Loucy (cell line): ENCODE results near the gene ERBIN.

Experiments
- H2AFZ ChIP-seq: fragments of 200-600 bp; sonication (generic); 2 replicates; pipeline ENCODE4 v1.6.0; 2016; ENCODE audit warnings: antibody characterized with exemption, mild to moderate bottlenecking, low read length, moderate library complexity
- H3F3A ChIP-seq: fragments of 200-600 bp; 2 replicates; pipeline ENCODE4 v1.6.0; 2016; ENCODE audit warnings: antibody characterized with exemption, low read depth, mild to moderate bottlenecking
- H3K27me3 ChIP-seq: fragments of 200-600 bp; sonication (generic); 2 replicates; pipeline ENCODE4 v1.6.1; 2014; ENCODE audit warnings: low read length, mild to moderate bottlenecking; ENCODE audit not compliant: insufficient read depth, poor library complexity, severe bottlenecking
- H3K36me3 ChIP-seq: fragments of 200-600 bp; sonication (generic); 2 replicates; pipeline ENCODE4 v1.6.1; 2016; ENCODE audit warnings: low read length; ENCODE audit not compliant: insufficient read depth
- H3K4me1 ChIP-seq: fragments of 200-600 bp; sonication (generic); 2 replicates; pipeline ENCODE4 v1.5.1; 2014; ENCODE audit warnings: low read length, mild to moderate bottlenecking; ENCODE audit not compliant: insufficient read depth, poor library complexity, severe bottlenecking
- H3K4me2 ChIP-seq: fragments of 200-600 bp; sonication (generic); 2 replicates; pipeline ENCODE4 v1.6.0; 2014; ENCODE audit warnings: antibody characterized with exemption, low read length, low read depth, mild to moderate bottlenecking; ENCODE audit not compliant: poor library complexity, severe bottlenecking
- H3K4me3 ChIP-seq: fragments of 200-600 bp; sonication (generic); 2 replicates; pipeline ENCODE4 v1.5.1; 2014; ENCODE audit warnings: low read length, mild to moderate bottlenecking, mixed read lengths; ENCODE audit not compliant: poor library complexity, severe bottlenecking
- H3K79me2 ChIP-seq: fragments of 200-600 bp; sonication (generic); 2 replicates; pipeline ENCODE4 v1.6.1; 2014; ENCODE audit warnings: low read length; ENCODE audit not compliant: insufficient read depth
- H3K9ac ChIP-seq: fragments of 200-600 bp; sonication (generic); 2 replicates; pipeline ENCODE4 v1.6.0; 2014; ENCODE audit warnings: mild to moderate bottlenecking, low read depth, low read length, moderate library complexity; ENCODE audit not compliant: poor library complexity, severe bottlenecking
- H3K9me2 ChIP-seq: fragments of 200-600 bp; sonication (generic); replicated peaks from 2 replicates; pipeline ENCODE4 v1.6.1; 2016; ENCODE audit warnings: low read depth, low read length, mixed read lengths
- H3K9me3 ChIP-seq: fragments of 200-600 bp; sonication (generic); 2 replicates; pipeline ENCODE4 v1.6.1; 2014; ENCODE audit warnings: mild to moderate bottlenecking, antibody characterized with exemption, low read length, low read depth; ENCODE audit not compliant: insufficient read depth
- H4K20me1 ChIP-seq: fragments of 200-600 bp; sonication (generic); 2 replicates; pipeline ENCODE4 v1.6.0; 2014; ENCODE audit warnings: antibody characterized with exemption, low read length, mild to moderate bottlenecking; ENCODE audit not compliant: insufficient read depth, poor library complexity, severe bottlenecking
- EZH2phosphoT487 ChIP-seq: fragments of 200-600 bp; IDR thresholded peaks from 2 replicates; pipeline ENCODE4 v1.6.1; 2018; ENCODE audit warnings: antibody characterized with exemption, mild to moderate bottlenecking, moderate library complexity, borderline replicate concordance
- TF ChIP-seq, protein P1 (sequence below): fragments of 200-600 bp; sonication (generic); conservative IDR thresholded peaks from 2 replicates; pipeline ENCODE4 v1.5.1; 2014; ENCODE audit warnings: mild to moderate bottlenecking, antibody characterized with exemption, low read length

The ERBIN gene

DNA sequence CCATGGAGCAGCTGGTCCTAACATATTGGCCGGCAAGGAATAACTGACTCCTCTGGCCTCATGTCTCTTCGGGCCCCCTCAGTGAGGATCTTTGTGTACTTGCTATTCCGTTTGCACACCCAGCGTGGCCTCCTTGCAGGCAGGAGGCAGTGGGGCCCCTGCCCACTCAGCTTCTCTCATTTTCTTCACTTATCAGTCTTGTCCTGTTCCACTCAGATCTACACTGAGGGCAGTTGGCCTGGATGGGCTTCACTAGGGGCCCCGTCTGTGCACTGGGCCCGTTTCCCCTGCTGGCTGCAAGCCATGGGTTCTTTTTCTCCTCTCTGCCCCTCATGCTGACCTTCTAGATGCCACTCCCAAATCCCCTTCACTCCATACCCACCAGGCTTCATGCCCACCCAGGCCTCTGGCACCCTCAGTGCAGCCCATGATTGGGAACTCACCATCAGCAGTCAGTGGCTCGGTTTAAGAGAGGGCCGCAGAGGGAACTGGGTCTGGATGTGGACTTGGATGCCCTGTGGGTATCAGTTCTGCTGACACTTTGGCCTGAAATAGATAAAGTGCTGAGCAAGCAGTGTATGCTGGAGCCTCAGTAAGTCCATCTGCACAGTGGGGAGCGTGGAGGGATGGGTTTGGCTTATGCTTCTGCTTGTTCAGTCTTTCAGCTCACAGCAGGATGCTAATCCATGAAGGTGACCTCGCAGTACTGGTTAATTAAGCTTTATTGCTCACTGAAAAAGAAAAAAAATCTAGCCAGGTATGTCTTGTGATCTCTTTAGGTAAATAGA, 57.9 kb downstream of the ERBIN start:
- H2AFZ ChIP-seq, result no peak overlapping the region
- H3K9me2 ChIP-seq, result no peaks in the 10 kb centered on the region
- no peaks in the 10 kb centered on the region for H3F3A ChIP-seq
- H3K27me3 ChIP-seq, result no peaks in the 10 kb centered on the region
- H3K36me3 ChIP-seq, result peaks cover 2% of the 10 kb centered on the region; the same call in 1 of the 2 replicates
- no peak overlapping the region for H3K9ac ChIP-seq
- H3K4me1 ChIP-seq, result no peaks in the 10 kb centered on the region
- H4K20me1 ChIP-seq, result peaks cover 46% of the 10 kb centered on the region
- TF ChIP-seq EZH2phosphoT487, result no peak
- TF ChIP-seq, protein P1, sequence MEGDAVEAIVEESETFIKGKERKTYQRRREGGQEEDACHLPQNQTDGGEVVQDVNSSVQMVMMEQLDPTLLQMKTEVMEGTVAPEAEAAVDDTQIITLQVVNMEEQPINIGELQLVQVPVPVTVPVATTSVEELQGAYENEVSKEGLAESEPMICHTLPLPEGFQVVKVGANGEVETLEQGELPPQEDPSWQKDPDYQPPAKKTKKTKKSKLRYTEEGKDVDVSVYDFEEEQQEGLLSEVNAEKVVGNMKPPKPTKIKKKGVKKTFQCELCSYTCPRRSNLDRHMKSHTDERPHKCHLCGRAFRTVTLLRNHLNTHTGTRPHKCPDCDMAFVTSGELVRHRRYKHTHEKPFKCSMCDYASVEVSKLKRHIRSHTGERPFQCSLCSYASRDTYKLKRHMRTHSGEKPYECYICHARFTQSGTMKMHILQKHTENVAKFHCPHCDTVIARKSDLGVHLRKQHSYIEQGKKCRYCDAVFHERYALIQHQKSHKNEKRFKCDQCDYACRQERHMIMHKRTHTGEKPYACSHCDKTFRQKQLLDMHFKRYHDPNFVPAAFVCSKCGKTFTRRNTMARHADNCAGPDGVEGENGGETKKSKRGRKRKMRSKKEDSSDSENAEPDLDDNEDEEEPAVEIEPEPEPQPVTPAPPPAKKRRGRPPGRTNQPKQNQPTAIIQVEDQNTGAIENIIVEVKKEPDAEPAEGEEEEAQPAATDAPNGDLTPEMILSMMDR, result no peak
- H3K79me2 ChIP-seq, result peaks cover 94% of the 10 kb centered on the region
- no peak overlapping the region for H3K4me3 ChIP-seq
- H3K4me2 ChIP-seq, result no peak overlapping the region
- no peaks in the 10 kb centered on the region for H3K9me3 ChIP-seq

DNA sequence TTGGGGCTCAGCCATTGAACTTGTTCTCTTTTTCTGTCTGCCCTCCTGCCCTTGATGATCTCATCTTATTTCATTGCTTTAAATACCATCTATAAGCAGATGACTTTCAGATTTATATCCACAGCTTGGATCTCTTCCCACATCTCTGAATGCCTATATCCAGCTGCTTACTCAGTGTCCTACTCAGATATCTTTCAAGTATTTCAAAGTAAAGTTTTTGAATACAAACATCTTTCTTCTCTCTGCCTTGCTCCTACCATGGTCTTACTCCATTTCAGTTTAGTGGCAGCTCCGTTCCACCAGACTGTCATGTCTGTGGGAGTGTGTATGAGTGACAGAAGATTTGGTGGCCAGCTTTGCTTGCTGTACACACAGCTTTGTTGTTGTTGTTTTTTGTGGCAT, 59.7 kb downstream of the ERBIN start:
- Histone ChIP-seq H3K79me2 (peaks cover 86% of the 10 kb centered on the region), H3K27me3 (no peaks in the 10 kb centered on the region), H3F3A (no peaks in the 10 kb centered on the region), H3K4me2 (no peak overlapping the region), H3K9me2 (no peaks in the 10 kb centered on the region), H3K4me1 (no peaks in the 10 kb centered on the region), H3K4me3 (no peak overlapping the region), H3K9ac (no peak overlapping the region), H2AFZ (no peak overlapping the region), H4K20me1 (peaks cover 46% of the 10 kb centered on the region), H3K9me3 (no peaks in the 10 kb centered on the region), H3K36me3 (peaks cover 8% of the 10 kb centered on the region; the same call in 1 of the 2 replicates)
- TF ChIP-seq EZH2phosphoT487, result no peak
- TF ChIP-seq, protein P1, result no peak

DNA sequence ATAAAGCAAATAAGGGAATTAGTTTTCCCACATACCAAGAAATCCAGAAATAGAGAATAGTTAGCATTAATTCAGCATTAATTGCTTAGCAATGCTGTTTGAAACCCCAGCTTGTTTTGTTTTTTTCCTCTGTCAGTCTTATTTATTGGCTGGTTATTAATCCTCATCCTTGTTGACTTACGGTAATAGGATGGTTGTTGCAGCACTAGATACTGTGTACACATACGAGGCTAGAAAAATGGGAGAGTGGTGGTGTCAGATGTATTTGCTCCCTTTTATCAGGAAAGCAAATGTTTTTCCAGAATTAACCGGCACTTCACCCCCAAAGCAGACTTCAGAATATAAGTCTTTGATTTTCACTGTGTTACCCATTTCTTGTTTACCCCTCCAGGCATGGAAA, 60.4 kb downstream of the ERBIN start:
- TF ChIP-seq, protein P1, result no peak
- TF ChIP-seq EZH2phosphoT487, result no peak
- Histone ChIP-seq H3K27me3 (no peaks in the 10 kb centered on the region), H3K9me3 (no peaks in the 10 kb centered on the region), H3K4me1 (no peaks in the 10 kb centered on the region), H3K4me3 (no peak overlapping the region), H3K79me2 (peaks cover 86% of the 10 kb centered on the region), H3F3A (no peaks in the 10 kb centered on the region), H4K20me1 (peaks cover 40% of the 10 kb centered on the region), H3K9ac (no peak overlapping the region), H3K36me3 (peaks cover 8% of the 10 kb centered on the region; the same call in 1 of the 2 replicates), H2AFZ (no peak overlapping the region), H3K4me2 (no peak overlapping the region), H3K9me2 (no peaks in the 10 kb centered on the region)
